NCI-H460 (cell line): ENCODE measurements around the gene ZNF205. TPM values are rescaled to one million over a fixed set of nuclear protein-coding genes. Genes with fewer than 3 reads are reported as not detected.

Experiments used
- DNase-seq: peaks from one replicate; pipeline ENCODE4 v3.0.0-alpha.2; 2016; ENCODE audit warnings: low read depth; ENCODE audit errors: extremely low read depth
- total RNA-seq: library from RNA; depleted of rRNA; stranded (reverse); fragments of >200 nt; shearing (Covaris generic); gene quantifications from 2 replicates; pipeline ENCODE4 v1.2.3, GENCODE V29; 2014

Gene ZNF205
- total RNA-seq, 1 experiment from 2014 or later, result 12.0 TPM

DNA sequence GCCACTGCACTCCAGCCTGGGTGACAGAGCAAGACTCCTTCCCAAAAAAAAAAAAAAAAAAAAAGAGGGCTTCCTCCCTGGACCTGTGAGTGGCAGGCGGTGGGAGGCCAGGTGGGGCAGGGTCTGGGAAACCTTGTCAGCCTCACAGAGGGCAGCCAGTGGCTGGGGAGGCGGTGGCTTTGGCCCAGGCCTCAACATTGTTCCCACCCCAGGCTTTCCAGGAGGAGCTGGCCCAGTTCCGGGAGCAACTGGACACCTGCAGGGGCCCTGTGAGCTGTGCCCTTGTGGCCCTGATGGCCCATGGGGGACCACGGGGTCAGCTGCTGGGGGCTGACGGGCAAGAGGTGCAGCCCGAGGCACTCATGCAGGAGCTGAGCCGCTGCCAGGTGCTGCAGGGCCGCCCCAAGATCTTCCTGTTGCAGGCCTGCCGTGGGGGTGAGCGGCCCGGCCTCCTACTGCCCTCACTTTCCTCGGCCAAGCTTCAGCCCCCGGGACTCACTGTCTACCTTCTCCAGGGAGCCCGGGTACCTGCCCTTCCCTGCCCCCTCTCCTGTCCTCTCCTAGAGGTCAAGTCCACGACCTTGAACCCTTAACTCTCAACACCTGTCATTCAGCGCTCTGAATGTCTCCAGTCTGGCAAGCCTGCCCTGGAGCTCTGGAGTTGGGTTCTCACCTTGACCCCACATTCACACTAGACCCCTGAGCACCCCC is 34.8 kb downstream of the ZNF205 start:
- no peak for DNase-seq

DNA sequence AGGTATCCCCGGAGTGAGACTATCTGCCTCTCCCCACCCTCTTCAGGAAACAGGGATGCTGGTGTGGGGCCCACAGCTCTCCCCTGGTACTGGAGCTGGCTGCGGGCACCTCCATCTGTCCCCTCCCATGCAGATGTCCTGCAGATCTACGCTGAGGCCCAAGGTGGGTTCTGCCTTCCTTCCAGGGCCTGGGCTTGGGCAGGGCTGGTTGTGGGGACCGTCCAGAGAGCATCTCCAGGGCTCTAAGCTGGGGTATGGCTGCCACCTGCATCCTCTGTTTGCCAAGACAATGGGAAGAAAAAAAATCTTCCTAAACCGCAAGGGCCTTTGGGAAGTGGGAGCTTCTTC is 35.3 kb downstream of the ZNF205 start:
- DNase-seq, result no peak

DNA sequence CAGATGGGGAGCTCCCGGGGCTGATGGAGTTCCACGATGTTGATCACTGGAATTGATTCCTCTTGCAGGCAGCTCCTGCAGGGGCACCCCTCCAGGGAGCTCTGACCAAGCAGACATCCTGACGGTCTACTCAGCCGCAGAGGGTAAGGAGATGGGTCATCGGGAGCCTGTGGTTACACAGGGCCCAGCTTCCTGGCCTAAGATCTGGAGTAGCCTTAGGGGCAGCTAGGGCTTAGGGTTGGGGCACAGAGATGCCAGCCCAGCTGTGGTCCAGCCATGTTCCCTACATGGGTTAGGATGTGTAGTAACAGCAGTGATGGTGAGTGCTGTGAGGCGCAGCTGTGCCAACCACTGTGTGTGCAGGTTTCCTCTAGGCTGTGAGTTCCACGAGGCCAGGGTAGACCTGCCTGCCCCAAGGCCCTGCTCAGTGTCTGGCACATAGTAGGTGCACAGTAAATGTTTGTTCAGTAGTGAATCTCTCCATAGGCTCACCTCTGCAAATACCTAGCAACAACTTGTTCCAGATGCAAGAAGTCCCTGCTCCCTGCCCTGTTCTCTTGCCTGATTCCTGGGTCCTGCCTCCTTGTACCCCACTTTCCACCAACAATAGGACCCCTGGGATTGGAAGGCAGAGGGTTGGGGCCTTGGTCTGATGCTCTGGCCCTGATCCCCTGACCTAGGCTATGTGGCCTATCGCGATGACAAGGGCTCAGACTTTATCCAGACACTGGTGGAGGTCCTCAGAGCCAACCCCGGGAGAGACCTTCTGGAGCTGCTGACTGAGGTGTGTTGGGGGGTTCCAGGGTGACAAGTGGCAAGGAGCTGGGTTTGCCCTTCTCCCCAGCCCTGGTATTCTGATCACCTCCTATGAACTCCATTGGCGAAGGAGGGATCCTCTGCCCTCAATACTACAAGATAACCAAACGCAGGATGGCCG is 36.1 kb downstream of the ZNF205 start:
- DNase-seq, result no peak

DNA sequence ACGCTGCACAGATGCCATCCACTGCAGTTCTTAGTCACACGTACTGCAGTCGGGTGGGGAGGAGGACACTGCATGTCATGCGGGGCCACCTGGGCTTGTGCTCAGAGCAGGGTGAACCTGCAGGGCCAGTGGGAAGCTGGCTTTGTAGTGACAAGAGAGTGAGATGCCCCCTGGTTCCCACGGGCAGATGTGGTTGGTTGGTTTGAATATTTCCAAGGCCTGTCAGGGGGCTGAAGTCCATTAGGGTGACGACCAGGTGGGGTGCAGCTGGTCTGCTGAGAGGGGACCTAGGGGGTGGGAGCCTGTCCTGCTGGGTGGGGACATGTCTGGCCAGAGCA is 36.8 kb downstream of the ZNF205 start:
- no peak for DNase-seq

DNA sequence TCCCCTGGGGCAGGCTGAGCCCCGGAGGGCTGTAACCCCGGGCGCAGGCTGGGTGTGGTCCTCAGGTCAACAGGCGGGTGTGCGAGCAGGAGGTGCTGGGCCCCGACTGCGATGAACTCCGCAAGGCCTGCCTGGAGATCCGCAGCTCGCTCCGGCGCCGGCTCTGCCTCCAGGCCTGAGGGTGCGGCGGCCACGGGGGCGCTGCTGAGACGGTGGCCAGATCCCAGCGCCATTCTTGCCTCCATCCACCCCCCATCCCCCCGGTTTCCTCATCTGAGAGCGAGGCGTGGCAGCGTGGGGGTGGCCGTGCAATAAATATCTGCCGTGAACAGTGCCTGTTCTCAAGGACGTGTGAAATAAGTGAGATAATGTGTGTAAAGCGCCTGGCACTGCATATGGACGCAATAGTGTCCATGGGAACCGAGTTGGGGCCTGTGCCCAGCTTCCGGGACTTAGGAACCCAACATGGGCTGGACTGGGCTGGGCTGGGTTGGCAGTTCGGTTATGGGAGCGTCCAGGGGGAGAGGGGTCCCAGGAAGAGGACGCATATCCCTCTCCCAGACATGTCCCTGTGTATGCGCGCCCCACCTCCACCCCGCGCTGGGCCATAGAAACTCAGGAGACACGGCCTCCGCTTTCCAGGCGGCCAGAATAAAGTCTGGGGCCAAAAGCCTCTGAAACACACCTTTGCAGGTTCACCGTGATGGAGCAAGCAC is 37.4 kb downstream of the ZNF205 start:
- DNase-seq, result peak; percentile 70

DNA sequence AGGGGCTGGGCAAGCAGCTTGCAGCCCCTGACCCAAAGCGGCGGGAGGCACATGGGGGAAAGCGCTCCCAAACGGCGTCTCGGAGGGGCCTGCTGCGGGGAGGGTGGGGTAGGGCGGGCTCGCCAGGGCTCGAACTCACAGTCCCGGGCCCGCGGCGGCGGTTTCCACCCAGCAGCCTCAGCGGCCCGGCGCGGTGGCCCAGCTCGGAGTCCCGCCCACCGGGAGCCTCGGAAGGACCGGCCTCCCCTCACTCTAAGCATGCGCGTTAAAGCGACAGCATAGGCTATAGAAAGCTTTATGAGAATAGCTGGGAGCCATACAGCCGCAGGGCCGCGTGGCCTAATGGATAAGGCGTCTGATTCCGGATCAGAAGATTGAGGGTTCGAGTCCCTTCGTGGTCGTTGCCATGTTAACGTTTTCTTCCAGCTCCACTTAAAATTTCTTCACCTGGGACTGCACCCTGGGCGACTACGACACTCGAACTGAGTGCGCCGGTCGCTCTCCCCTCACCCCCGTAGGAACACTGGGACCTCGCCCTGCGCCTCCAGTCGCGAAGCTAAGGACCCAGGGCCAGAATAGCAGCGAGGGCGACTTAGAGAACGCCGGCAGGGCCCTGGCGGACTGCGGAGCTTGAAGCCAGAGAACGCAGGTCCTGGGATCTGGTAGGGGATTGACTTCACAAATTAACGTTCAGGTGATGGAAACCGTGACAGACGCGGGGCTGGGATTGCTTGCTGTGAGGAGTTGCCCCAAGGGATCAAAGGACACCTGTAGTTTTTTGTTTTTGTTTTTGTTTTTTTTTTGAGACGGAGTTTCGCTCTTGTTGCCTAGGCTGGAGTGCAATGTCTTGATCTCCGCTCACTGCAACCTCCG is 38.2 kb downstream of the ZNF205 start:
- DNase-seq, result peak; percentile 99

DNA sequence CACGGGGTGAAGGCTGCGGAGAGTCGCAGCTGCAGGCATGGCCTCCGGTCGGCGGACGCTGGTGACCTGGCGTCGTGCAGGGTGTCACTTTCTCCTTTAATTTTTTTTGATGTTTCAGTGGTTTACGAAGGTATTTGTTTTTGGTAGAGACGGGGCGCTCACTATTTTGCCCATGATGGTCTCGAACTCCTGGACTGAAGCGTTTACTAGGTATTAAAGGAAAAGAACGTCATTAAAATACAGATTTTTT is 39.6 kb downstream of the ZNF205 start:
- DNase-seq, result no peak

DNA sequence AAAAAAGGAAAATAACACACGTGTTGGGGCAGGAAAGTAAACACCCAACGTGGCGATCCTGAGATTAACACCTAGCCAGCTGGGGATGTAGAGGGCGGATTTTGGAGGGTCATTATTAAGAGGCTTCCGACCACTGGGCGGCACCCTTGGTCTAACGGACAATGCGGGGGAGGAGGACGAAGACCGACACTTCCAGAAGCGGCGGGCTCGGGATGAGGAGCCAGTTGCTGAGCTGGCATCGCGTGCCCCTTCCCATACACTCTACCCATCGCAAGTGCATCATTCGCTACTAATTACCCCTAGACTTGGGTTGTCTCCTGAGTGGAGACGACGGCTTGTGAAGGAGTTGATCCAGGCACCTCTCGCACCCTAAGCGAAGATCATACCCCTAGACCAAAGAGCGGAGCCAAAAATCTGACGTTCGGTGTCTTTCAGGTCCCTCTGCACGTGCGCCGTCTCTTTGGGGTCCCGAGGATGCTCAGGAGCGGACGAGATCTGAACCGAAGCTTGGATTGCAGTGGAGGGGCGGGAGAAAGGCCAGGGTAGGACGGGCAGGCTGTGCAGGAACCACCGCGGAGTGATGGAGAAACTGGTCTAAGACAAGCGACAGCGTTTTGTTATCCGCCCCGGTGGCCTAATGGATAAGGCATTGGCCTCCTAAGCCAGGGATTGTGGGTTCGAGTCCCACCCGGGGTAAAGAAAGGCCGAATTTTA is 40.0 kb downstream of the ZNF205 start:
- peak; percentile 96 for DNase-seq

DNA sequence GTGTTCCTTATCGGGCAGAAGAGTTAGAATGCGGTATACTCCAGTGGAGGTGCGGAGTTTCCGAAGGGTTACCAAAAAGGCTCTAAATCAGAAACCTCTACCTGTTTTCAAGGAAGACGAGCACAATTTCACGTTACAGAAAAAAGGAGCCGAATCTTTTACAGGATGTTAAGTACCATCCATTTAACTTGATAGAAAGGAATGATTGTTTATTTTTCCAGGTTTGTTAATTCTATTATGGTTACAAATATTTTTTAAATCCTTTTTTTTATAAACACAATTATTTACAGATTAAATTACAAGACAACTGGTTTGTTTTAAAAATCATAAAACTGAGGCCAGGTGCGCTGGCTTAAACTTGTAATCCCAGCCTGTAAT is 40.6 kb downstream of the ZNF205 start:
- no peak for DNase-seq

DNA sequence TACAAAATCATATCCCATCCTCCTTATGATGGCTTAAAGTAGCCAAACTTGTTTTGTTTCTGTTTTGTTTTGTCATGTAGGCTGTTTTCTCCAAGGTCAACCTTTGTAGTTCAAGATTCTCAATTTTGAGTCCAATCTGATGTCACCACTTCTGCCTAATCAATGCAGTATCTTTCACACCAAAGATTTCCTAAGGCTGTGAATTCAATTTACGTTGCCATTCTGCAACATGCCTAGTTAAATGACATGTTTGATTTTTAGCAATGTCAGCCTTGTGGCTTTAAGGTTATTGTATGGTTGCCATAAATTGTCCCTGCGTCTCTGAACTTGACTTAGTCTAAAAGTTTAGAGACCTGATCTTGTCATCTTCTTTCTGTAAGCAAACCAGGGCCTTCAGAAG is 42.8 kb downstream of the ZNF205 start:
- DNase-seq, result no peak

DNA sequence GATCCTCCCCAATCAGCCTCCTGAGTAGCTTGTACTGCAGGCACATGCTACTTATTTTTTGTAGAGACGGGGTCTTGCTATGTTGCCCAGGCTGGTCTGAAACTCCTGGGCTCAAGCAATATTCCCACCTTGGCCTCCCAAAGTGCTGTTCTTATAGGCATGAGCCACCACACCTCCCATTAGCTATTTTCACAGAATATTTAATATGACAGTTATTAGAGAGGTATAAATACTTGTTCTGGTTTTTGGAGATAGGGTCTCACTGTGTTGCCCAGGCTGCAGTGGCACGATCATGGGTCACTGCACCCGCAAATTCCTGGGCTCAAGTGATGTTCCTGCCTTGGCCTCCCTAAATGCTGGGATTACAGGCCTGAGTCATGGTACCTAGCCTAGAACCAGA is 43.6 kb downstream of the ZNF205 start:
- DNase-seq, result no peak

DNA sequence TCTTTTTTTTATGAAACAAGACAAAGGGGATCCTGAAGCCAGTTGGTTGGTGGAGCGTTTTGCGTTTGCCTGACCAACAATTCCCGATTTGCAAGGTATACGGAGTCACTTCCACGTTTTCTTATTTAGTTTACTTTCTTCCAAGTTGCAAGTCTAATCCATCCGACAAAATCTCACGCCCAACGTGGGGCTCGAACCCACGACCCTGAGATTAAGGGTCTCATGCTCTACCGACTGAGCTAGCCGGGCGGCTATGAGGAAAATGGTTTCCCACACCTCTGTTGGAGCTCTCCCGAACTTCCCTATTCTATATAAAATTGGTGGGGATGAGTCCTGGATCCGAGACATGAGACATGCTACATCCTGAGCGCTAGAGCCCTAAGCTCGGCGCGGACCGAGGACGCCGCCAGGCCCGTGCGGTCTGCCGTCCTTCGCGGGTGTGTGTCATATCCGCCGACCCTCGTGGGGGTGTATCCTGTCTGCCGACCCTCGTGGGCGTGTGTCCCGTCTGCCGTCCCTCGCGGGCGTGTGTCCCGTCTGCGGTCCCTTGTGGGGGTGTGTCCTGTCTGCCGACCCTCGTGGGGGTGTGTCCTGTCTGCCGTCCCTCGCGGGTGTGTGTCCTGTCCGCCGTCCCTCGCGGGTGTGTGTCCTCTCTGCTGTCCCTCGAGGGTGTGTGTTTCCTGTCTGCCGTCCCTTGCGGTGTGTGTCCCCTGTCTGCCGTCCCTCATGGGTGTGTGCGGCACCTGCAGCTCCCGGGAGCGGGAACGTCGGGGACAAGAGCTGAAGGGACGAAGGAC is 45.0 kb downstream of the ZNF205 start:
- peak; percentile 90 for DNase-seq

DNA sequence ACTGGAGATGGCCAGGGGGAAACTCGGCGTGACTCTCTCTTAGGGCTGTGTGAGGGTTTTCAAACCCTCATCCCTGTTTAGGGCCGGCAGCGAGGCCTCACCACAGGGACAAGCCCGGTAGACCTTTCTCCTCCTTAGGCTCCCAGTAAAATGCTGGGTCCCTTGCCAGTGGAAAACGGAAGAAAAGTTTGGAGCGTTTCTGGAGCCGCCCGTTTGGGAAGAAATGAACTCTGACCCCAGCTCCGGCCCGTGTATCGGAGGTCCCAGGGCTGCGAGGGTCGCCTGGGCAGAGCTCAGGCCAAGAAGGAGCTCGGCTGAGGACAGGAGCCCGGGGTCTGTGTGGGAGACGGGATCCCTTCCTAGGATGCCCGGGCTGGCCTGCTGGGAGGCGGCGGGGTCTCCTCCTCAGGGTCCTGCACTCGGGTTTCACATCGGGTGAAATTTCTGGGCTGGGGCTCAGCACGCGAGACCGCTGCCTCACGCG is 45.7 kb downstream of the ZNF205 start:
- DNase-seq, result no peak

DNA sequence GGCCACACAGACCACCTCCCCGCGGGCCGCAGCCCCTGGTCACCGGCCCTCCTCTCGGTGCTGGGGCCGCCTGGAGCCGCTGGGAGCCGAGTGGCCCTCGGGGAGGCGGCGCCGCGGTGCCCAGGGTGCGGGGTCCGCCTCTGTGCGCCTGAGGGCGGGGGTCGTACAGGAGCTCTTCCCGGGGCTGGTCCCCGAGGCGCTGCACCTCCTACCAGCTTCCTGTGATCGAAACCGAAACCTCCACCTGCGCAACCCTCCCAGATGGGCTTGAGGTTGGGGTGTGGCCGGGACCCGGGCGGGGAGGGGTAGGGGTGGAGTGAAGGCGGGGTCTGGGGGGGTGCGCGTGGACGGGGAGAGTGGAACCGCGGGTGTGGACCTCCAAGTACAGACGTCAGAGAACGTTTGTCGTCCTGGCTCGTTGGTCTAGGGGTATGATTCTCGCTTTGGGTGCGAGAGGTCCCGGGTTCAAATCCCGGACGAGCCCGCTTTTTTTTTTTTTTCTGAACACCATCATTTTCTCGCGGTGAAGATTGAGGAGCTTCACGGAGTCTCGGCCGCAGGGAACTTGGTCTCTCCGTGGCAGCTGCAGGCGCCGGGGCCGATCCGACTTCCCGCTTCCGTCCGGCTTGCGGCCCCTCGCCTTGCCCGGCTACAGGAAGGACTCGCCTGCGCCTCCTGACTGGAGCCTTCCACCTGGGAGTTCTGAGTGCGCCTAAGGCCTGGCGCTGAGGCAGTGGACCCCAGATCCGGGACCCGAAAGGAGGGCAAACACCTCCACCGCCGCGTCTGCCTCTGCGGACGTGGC is 46.3 kb downstream of the ZNF205 start:
- DNase-seq, result peak; percentile 84

DNA sequence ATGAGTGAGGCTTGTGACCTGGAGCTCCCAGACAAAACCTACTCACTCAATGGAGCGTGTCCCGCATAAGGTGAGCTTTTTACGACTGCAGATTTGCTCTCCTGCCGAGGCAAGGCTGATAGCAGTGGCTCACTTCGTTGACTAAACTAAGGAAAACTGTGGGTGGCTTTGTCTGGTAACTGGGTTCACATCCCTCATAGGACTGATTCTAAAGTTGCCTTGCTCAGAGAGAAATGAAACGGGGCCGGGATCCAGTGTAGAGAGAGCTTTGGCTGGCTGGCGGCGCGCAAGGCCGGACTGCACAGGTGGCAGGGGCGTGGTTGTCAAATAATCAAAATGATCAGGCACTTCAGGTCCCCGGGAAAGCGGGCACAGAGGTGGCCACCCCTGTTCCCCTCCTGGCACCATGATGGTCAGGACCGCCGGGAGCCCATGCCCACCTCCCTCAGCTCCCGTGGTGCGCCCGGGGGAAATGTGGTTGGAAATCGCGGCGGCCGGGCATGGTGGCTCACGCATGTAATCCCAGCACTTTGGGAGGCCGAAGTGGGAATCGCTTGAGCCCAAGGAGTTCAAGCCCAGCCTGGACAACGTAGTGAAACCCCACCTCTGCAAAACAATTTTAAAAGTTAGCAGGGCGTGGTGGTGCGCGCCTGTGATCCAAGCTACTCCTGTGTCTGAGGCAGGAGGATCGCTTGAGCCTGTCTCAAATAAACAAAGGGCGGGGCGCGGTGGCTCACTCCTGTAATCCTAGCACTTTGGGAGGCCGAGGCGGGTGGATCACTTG is 49.0 kb downstream of the ZNF205 start:
- DNase-seq, result no peak

DNA sequence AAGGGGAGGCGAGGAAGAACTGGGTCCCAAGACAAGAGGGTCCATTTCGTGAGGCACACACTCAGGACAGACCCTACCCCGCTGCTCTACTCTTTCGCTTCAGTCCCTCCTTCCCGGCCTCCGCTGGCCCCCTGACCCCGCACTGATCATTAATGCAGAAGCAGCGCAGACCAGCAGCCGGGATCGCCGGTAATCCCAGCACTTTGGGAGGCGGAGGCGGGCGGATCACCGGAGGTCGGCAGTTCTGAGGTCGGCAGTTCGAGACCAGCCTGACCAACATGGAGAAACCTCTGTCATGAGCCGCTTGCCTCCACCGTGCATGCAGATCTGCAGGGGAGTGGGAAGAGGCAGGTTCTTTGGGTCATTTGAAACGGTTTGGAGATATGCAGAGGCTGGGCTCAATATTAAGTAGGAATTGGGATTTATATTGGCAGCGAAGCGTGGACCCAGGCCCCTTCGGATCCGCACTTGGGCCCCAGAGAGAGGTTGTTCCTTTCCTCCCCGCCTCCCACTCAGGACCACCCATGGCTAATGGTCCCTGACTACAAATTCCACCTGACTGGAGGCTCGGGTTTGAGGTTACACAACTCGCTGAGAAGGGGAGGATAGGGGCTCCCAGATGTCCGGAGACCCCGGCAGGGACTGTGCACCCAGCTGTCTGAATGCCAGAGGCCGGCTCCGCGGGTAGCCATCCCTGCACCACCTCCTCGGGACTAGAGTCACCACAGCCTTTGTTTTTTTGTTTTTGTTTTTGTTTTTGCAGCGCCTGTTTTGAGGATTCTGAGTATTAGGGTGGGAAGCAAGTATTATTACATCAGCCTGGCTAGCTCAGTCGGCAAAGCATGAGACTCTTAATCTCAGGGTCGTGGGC is 52.0 kb downstream of the ZNF205 start:
- no peak for DNase-seq
